GM19023 (cell line): ENCODE results near the gene YARS1.

ENCODE experiments used
- ATAC-seq: cut with Tn5 transposase; IDR thresholded peaks from one replicate; pipeline ENCODE4 v1.9.1; 2021; ENCODE audit warnings: mild to moderate bottlenecking, moderate library complexity; ENCODE audit not compliant: unreplicated experiment

YARS1 gene

GRCh38 chr1:32748926-32749325, 68.2 kb downstream of the YARS1 start:
- no peak for ATAC-seq

GRCh38 chr1:32748348-32748747, 68.8 kb downstream of the YARS1 start:
- ATAC-seq, result no peak

GRCh38 chr1:32746130-32746529, 71.0 kb downstream of the YARS1 start:
- no peak for ATAC-seq

- no peak for ATAC-seq
Measured at GRCh38 chr1:32744071-32744425, 73.1 kb downstream of the YARS1 start.

GRCh38 chr1:32743380-32744070, 73.6 kb downstream of the YARS1 start:
- no peak for ATAC-seq

- ATAC-seq, result no peak
Measured at GRCh38 chr1:32742956-32743355, 74.2 kb downstream of the YARS1 start.

- no peak for ATAC-seq
Measured at GRCh38 chr1:32742199-32742947, 74.8 kb downstream of the YARS1 start.

- ATAC-seq, result no peak
Measured at GRCh38 chr1:32741413-32742198, 75.6 kb downstream of the YARS1 start.

GRCh38 chr1:32741059-32741412, 76.1 kb downstream of the YARS1 start:
- ATAC-seq, result no peak

- ATAC-seq, result no peak
Measured at GRCh38 chr1:32736812-32737791, 80.1 kb downstream of the YARS1 start.

GRCh38 chr1:32733582-32734321, 83.4 kb downstream of the YARS1 start:
- ATAC-seq, result no peak

- no peak for ATAC-seq
Measured at GRCh38 chr1:32729254-32730046, 87.7 kb downstream of the YARS1 start.

- no peak for ATAC-seq
Measured at GRCh38 chr1:32728413-32729077, 88.6 kb downstream of the YARS1 start.

- ATAC-seq, result no peak
Measured at GRCh38 chr1:32727876-32728275, 89.3 kb downstream of the YARS1 start.

- no peak for ATAC-seq
Measured at GRCh38 chr1:32725615-32725982, 91.6 kb downstream of the YARS1 start.
